CMK (cell line): Measurements from ENCODE around the gene SLC15A1.
"Not testable (repeated sequence)": the region's sequence is repeated elsewhere in the genome, so short reads cannot be mapped to it uniquely, and the experiment has no call there.

Experiments used
- DNase-seq: peaks from one replicate; pipeline ENCODE4 v3.0.0-alpha.2; 2010; ENCODE audit warnings: low read depth

The SLC15A1 gene

GRCh38 chr13:98656223-98656622, 96.2 kb downstream of the SLC15A1 start:
- DNase-seq: no peak

GRCh38 chr13:98653463-98653985, 98.9 kb downstream of the SLC15A1 start:
- peak; percentile 48 for DNase-seq

GRCh38 chr13:98652721-98653462, 99.6 kb downstream of the SLC15A1 start:
- no peak for DNase-seq

GRCh38 chr13:98652276-98652675, 100.2 kb downstream of the SLC15A1 start:
- no peak for DNase-seq

- no peak for DNase-seq
Observed at GRCh38 chr13:98651744-98652143, 100.7 kb downstream of the SLC15A1 start.

- DNase-seq: no peak
Observed at GRCh38 chr13:98650396-98651107, 101.9 kb downstream of the SLC15A1 start.

- no peak for DNase-seq
Observed at GRCh38 chr13:98649861-98650260, 102.6 kb downstream of the SLC15A1 start.

- no peak for DNase-seq
Observed at GRCh38 chr13:98648686-98649085, 103.8 kb downstream of the SLC15A1 start.

- DNase-seq: no peak
Observed at GRCh38 chr13:98648141-98648540, 104.3 kb downstream of the SLC15A1 start.

- no peak for DNase-seq
Observed at GRCh38 chr13:98647121-98647520, 105.4 kb downstream of the SLC15A1 start.

GRCh38 chr13:98643479-98643878, 109.0 kb downstream of the SLC15A1 start:
- DNase-seq: no peak

- no peak for DNase-seq
Observed at GRCh38 chr13:98641075-98641474, 111.4 kb downstream of the SLC15A1 start.

GRCh38 chr13:98639785-98640184, 112.7 kb downstream of the SLC15A1 start:
- DNase-seq: not testable (repeated sequence)

GRCh38 chr13:98638352-98638751, 114.1 kb downstream of the SLC15A1 start:
- not testable (repeated sequence) for DNase-seq
